ENCODE measurements around the gene PLCD4. TPM values are rescaled to one million over a fixed set of nuclear protein-coding genes. Genes with fewer than 3 reads are reported as not detected.
A peak's percentile ranks its signal among the peaks of the same experiment; 100 is the strongest.

The PLCD4 gene
- total RNA-seq, 2 experiments from 2014 or later, result 0.10 to 0.38 TPM

DNA sequence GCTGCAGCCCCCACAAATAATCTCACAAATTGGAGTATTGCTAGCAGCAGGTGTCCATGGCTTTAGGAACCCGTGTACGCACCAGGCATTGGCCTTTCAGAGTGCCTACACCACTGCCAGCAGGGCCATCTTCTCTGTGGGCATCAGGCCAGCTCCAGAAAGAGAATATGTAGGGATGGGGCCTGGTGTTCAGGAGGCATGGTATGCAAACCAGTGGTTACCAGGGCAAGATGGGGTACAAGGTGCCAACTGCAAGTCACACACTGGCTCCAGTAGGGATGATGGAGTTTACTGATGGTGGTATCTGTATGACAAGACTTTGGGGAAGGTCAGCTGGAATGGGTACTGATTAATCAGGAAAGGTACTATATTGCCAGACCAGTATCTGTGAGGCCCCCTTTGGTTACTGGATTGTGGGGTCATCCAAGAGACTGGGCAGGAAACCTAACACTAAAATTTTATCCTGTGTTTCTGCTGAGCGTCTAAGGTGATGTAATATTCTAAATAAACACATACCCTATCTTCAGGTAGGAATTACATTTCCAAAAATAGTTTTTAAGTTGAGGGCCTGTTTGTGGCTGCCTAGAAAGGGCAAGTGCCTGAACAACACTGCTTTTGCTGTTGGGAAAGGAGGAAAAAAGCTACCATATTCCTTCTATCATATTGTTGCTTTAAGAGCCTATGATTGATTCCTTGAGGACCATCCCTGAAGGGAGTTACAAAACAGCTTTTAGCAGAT, 30.0 kb upstream of the PLCD4 start:
- no peaks in the 10 kb centered on the region for H3K27me3 Mint-ChIP-seq
- peaks cover 52% of the 10 kb centered on the region for H3K4me1 Mint-ChIP-seq
- H3K36me3 Mint-ChIP-seq (ENCODE audit: low read depth), result peaks cover 43% of the 10 kb centered on the region
- no peaks in the 10 kb centered on the region for H3K9me3 Mint-ChIP-seq
- ChIA-PET POLR2A (interaction anchor here (0.8 to 2.7 kb wide), 3 partner anchors 8 to 125 kb away, joined by 3 to 11 read pairs (median 11); partner anchors contain the start of gene USP37), CTCF (interaction anchor here (0.7 kb wide), 1 partner anchor 271 kb away, joined by 3 read pairs; no protein-coding TSS in a partner anchor)
- no peak for DNase-seq
- H3K27ac Mint-ChIP-seq, result no peak overlapping the region
- no peak overlapping the region for H3K4me3 Mint-ChIP-seq

DNA sequence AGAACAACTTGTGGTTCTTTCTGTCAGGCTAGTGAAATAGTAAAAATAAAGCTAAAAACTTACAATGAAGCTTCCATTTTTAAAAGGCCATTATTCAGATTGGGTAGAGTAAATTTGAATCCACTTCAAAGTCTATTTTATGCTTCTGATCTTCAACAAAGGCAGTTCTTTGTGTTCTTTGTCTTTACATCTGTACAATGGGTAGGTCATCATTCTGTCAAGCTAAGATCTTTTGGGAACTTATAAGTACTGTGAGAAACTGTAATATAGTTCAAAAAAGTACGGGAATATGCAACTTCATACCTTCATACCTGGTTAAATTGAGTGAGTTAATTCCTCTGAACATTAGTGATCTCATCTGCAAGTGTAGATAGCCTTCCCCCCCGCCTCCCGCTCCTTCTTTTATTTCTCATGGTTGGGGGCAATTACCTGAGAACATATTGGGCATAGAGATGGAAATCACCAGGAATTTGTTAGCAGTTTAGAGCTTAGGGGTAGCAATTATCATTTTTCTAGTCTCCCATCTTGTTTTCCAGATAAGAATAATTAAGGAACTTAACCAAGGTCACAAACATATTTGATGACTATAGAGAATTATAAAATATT, 29.3 kb upstream of the PLCD4 start:
- Mint-ChIP-seq H3K27me3 (no peaks in the 10 kb centered on the region), H3K4me3 (no peak overlapping the region), H3K9me3 (no peaks in the 10 kb centered on the region), H3K27ac (no peak overlapping the region), H3K4me1 (peaks cover 54% of the 10 kb centered on the region), H3K36me3 (ENCODE audit: low read depth) (peaks cover 47% of the 10 kb centered on the region)
- ChIA-PET POLR2A (interaction anchor here (0.8 to 2.7 kb wide), 3 partner anchors 9 to 126 kb away, joined by 3 to 11 read pairs (median 11); partner anchors contain the start of gene USP37), CTCF (interaction anchor here (0.7 kb wide), 1 partner anchor 270 kb away, joined by 3 read pairs; no protein-coding TSS in a partner anchor)
- no peak for DNase-seq

DNA sequence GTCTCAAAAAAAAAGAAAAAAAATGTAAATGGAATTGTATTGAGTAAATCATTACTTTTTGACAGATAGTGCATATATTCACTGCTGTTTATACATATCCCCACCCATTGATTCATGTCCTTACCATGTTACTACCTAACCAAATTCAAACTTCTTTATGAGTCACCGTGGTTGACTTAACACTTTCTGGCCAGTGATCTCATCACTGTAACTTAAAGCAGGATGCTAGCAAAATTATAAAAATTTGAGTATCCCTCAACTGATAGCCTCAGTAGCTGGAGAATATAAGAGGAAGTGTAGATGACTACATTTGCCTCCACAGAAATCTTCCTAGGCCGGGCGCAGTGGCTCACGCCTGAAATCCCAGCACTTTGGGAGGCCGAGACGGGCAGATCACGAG, 25.6 kb upstream of the PLCD4 start:
- Mint-ChIP-seq H3K9me3 (no peaks in the 10 kb centered on the region), H3K27ac (peak overlapping the region; percentile 80), H3K4me1 (peaks cover 42% of the 10 kb centered on the region), H3K4me3 (no peak overlapping the region), H3K36me3 (ENCODE audit: low read depth) (peaks cover 56% of the 10 kb centered on the region), H3K27me3 (no peaks in the 10 kb centered on the region)
- POLR2A ChIA-PET, result interaction anchor here (1.1 to 2.4 kb wide), 3 partner anchors 12 to 64 kb away, joined by 3 to 15 read pairs (median 3); no protein-coding TSS in a partner anchor
- no peak for DNase-seq
- CTCF ChIA-PET, result interaction anchor here (1.0 to 1.2 kb wide), 3 partner anchors 10 to 25 kb away, joined by 3 to 4 read pairs (median 3); partner anchors contain the start of gene PLCD4

DNA sequence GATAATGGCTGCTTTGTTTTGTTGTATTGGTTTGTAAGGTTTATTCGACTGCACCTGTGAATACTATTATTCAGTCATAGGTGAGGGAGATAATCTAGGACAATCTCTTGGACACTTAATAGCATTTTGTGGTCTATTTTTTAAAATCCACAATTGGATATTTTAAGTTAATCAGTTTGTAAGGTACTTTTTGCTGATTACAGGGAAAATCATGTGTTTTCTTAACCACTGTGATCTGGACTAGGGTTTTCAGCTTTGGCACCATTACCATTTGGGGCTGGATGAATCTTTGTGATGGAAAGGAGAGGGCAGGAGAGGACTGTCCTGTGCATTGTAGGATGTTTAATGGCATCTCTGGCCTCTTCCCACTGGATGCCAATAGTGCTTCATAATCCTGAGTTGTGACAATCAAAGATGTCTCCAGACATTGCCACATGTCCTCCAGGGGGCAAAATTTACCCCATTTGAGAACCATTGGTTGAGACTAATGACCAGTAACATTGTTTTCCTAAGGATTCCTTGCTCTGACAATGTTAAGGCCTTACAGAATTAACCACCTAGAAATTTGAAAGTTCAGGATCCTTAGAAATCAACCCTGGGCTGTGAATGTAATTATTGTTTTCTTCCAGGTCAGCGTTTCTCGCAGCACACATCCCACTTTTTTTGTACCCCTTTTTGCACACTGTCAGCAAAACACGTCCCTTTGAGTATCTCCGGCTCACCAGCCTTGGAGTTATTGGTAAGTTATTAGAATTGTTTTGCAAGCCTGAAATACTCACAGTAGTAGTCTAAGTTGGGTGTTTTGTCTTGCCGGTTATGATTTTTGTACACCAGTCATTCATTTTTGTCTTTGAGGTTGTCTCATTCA, 23.5 kb upstream of the PLCD4 start:
- peaks cover 28% of the 10 kb centered on the region for H3K4me1 Mint-ChIP-seq
- peaks cover 55% of the 10 kb centered on the region for H3K36me3 Mint-ChIP-seq (ENCODE audit: low read depth)
- no peak overlapping the region for H3K4me3 Mint-ChIP-seq
- H3K27me3 Mint-ChIP-seq, result no peaks in the 10 kb centered on the region
- CTCF ChIA-PET, result no interaction called here
- no peaks in the 10 kb centered on the region for H3K9me3 Mint-ChIP-seq
- POLR2A ChIA-PET, result no interaction called here
- DNase-seq, result no peak
- H3K27ac Mint-ChIP-seq, result no peak overlapping the region

- no peak overlapping the region for H3K27ac Mint-ChIP-seq
- H3K36me3 Mint-ChIP-seq (ENCODE audit: low read depth), result peaks cover 60% of the 10 kb centered on the region
- H3K27me3 Mint-ChIP-seq, result no peaks in the 10 kb centered on the region
- H3K4me3 Mint-ChIP-seq, result no peak overlapping the region
- no peak for DNase-seq
- POLR2A ChIA-PET, result interaction anchor here (1.1 kb wide), 1 partner anchor 13 kb away, joined by 3 read pairs; no protein-coding TSS in a partner anchor
- peaks cover 23% of the 10 kb centered on the region for H3K4me1 Mint-ChIP-seq
- CTCF ChIA-PET, result no interaction called here
- no peaks in the 10 kb centered on the region for H3K9me3 Mint-ChIP-seq
These were observed 22.2 kb upstream of the PLCD4 start for GRCh38 chr2:218585541-218585940.

DNA sequence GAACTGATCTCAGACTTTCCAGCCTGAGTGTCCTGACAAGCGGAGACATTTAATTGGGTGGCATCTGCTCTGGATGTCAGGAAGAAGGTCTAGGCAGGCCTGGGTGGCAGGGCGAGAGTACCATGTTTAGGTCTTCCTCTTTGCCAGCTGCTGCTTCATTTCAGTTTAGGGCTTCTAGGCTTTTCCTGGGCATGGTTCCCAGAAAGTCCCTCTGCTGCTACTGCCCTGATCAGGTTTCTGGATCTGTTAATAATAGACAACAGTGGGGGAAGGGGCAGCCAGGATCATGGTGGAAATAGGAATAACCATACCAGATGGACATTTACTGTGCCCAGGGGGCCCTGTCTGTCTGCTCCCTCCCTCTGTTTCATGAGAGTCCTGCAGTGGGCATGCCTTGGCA, 2.3 kb upstream of the PLCD4 start:
- no peak overlapping the region for H3K4me3 Mint-ChIP-seq
- no peaks in the 10 kb centered on the region for H3K9me3 Mint-ChIP-seq
- peaks cover 22% of the 10 kb centered on the region for H3K27me3 Mint-ChIP-seq
- H3K27ac Mint-ChIP-seq, result no peak overlapping the region
- DNase-seq, result no peak
- ChIA-PET POLR2A (no interaction called here), CTCF (no interaction called here)
- H3K4me1 Mint-ChIP-seq, result no peaks in the 10 kb centered on the region
- H3K36me3 Mint-ChIP-seq (ENCODE audit: low read depth), result no peaks in the 10 kb centered on the region

DNA sequence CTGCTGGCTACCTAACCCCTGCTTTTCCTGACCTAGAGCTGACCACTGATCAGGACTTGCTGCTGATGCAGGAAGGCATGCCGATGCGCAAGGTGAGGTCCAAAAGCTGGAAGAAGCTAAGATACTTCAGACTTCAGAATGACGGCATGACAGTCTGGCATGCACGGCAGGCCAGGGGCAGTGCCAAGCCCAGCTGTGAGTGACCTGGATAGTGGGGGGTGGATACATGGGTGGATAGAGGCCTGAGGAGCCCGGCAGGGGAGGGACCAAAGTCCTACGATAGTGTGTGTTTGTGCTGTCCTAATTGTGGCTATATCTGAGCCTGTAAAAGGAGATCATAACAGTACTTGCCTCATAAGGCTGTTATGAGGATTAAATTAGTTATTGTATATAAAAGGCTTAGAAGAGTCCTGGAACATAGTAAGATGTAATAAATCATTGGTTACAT, 8.2 kb downstream of the PLCD4 start:
- no peaks in the 10 kb centered on the region for H3K36me3 Mint-ChIP-seq (ENCODE audit: low read depth)
- CTCF ChIA-PET, result interaction anchor here (1.1 kb wide), 1 partner anchor 94 kb away, joined by 3 read pairs; the partner anchor contains the start of gene TTLL4
- POLR2A ChIA-PET, result interaction anchor here (1.3 kb wide), 1 partner anchor 13 kb away, joined by 3 read pairs; no protein-coding TSS in a partner anchor
- DNase-seq, result no peak
- peaks cover 5% of the 10 kb centered on the region for H3K27me3 Mint-ChIP-seq
- H3K27ac Mint-ChIP-seq, result no peak overlapping the region
- H3K4me3 Mint-ChIP-seq, result no peak overlapping the region
- no peaks in the 10 kb centered on the region for H3K9me3 Mint-ChIP-seq
- H3K4me1 Mint-ChIP-seq, result no peaks in the 10 kb centered on the region

GRCh38 chr2:218618102-218618860, 10.6 kb downstream of the PLCD4 start:
- H3K27ac Mint-ChIP-seq, result no peak overlapping the region
- CTCF ChIA-PET, result no interaction called here
- DNase-seq, result no peak
- no peaks in the 10 kb centered on the region for H3K36me3 Mint-ChIP-seq (ENCODE audit: low read depth)
- H3K4me3 Mint-ChIP-seq, result no peak overlapping the region
- H3K27me3 Mint-ChIP-seq, result no peaks in the 10 kb centered on the region
- POLR2A ChIA-PET, result no interaction called here
- no peaks in the 10 kb centered on the region for H3K4me1 Mint-ChIP-seq
- no peaks in the 10 kb centered on the region for H3K9me3 Mint-ChIP-seq

DNA sequence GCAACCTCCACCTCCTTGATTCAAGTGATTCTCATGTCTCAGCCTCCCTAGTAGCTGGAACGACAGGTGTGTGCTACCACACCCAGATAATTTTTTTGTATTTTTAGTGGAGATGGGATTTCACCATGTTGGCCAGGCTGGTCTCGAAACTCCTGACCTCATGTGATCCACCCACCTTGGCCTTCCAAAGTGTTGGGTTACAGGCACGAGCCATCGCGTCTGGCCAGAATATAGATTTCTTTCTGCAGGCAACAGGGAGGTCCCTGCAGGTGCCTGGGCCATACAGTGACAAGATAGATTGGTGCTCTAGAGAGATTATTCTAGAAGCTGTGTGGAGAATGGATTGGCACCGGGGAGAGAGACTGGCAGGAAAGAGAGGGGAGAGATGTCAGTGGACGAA, 13.3 kb downstream of the PLCD4 start:
- CTCF ChIA-PET, result interaction anchor here (0.6 kb wide), 1 partner anchor 66 kb away, joined by 4 read pairs; no protein-coding TSS in a partner anchor
- POLR2A ChIA-PET, result no interaction called here
- no peaks in the 10 kb centered on the region for H3K4me1 Mint-ChIP-seq
- H3K27ac Mint-ChIP-seq, result no peak overlapping the region
- DNase-seq, result no peak
- no peaks in the 10 kb centered on the region for H3K9me3 Mint-ChIP-seq
- H3K36me3 Mint-ChIP-seq (ENCODE audit: low read depth), result no peaks in the 10 kb centered on the region
- no peaks in the 10 kb centered on the region for H3K27me3 Mint-ChIP-seq
- no peak overlapping the region for H3K4me3 Mint-ChIP-seq

DNA sequence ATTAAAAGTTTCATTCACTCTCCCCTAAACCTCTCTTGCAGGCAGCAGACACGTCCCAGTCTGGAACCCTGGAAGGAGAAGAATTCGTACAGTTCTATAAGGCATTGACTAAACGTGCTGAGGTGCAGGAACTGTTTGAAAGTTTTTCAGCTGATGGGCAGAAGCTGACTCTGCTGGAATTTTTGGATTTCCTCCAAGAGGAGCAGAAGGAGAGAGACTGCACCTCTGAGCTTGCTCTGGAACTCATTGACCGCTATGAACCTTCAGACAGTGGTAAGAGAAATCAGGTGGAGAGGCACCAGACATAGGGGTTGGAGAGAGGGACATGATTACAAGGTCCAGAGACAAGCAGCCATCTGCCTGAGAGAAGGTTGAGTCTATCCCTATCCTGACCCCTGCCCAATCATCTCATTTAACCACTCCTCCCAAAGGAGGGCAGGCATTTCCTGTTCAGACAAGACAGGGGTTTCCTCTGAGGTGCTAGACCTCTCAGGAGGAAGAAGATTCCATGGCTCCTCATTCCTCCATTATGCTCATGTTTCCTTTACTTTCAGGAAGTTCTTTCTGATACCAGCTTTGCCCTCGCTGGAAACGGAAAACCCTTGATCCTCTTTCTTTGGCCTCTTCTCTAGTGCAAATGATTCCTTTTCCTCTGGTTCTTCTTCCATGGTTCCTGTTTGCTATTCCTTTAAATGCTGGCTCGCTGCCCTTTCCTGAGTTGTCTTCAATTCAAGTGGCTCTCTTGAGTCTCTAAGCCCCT, 15.1 kb downstream of the PLCD4 start:
- Mint-ChIP-seq H3K9me3 (no peaks in the 10 kb centered on the region), H3K27ac (no peak overlapping the region), H3K36me3 (ENCODE audit: low read depth) (no peaks in the 10 kb centered on the region), H3K27me3 (no peaks in the 10 kb centered on the region), H3K4me3 (no peak overlapping the region), H3K4me1 (peaks cover 2% of the 10 kb centered on the region)
- ChIA-PET CTCF (no interaction called here), POLR2A (no interaction called here)
- no peak for DNase-seq

- CTCF ChIA-PET, result interaction anchor here (1.0 kb wide), 1 partner anchor 25 kb away, joined by 3 read pairs; no protein-coding TSS in a partner anchor
- H3K36me3 Mint-ChIP-seq (ENCODE audit: low read depth), result no peaks in the 10 kb centered on the region
- no peak overlapping the region for H3K27ac Mint-ChIP-seq
- H3K27me3 Mint-ChIP-seq, result no peaks in the 10 kb centered on the region
- H3K9me3 Mint-ChIP-seq, result no peaks in the 10 kb centered on the region
- POLR2A ChIA-PET, result no interaction called here
- H3K4me1 Mint-ChIP-seq, result peaks cover 5% of the 10 kb centered on the region
- DNase-seq, result no peak
- no peak overlapping the region for H3K4me3 Mint-ChIP-seq
These were observed 15.6 kb downstream of the PLCD4 start for GRCh38 chr2:218623366-218623705.

GRCh38 chr2:218626369-218626768, 18.7 kb downstream of the PLCD4 start:
- no peaks in the 10 kb centered on the region for H3K9me3 Mint-ChIP-seq
- DNase-seq, result no peak
- no peaks in the 10 kb centered on the region for H3K36me3 Mint-ChIP-seq (ENCODE audit: low read depth)
- H3K27me3 Mint-ChIP-seq, result no peaks in the 10 kb centered on the region
- peaks cover 10% of the 10 kb centered on the region for H3K4me1 Mint-ChIP-seq
- H3K27ac Mint-ChIP-seq, result no peak overlapping the region
- ChIA-PET CTCF (no interaction called here), POLR2A (interaction anchor here (0.7 kb wide), 1 partner anchor 22 kb away, joined by 3 read pairs; no protein-coding TSS in a partner anchor)
- no peak overlapping the region for H3K4me3 Mint-ChIP-seq
